Heart left ventricle (tissue), 13 donors: Measurements from ENCODE around the gene CSMD2.

Source experiments
- POLR2A ChIP-seq, 2 donors: fragments of 450-650 bp; IDR thresholded peaks; one replicate each; pipeline ENCODE4 v1.6.1; 2017; ENCODE audit warnings: antibody characterized with exemption in 2 of 2, mild to moderate bottlenecking in 2 of 2, moderate library complexity in 2 of 2
- TF ChIP-seq, protein P1 (sequence below), 12 donors: fragments of 200-600 bp; sonication (generic) in 4 of 12; IDR thresholded peaks; one replicate each; pipeline versions ENCODE4 v1.5.0 to v1.8.0; 2018 to 2022; ENCODE audit warnings: antibody characterized with exemption in 12 of 12, mild to moderate bottlenecking in 5 of 12
- donor health status: ischemic (EF 13 %, LVEDD 7.1; RV severe dilation, severe dysfunction).
- donor health status: DM: no; HTN: yes; CAD: no.
- donor health status: DM: no; HTN: no; CAD: no.
- donor health status: ischemic (EF 25% LVEDD 6.9; RV normal size, moderate dysfunction).
- donor health status: ischemic (EF 25% LVEDD 5.7; RV mildly dilated, moderate dysfunction).
- donor health status: ischemic (EF 35%, LVEDD 5.7; RV mildly dilated, moderate dysfunction).
- donor health status: nonischemic (EF 11% LVEDD 7.7; RV severe dilation, severe dysfunction).
- donor health status: DM: yes; HTN: yes; CAD: no.
- donor health status: PGD.
- donor health status: ischemic (EF 29% LVEDD 5.4; RV normal size, mild dysfunction).
- donor health status: nonischemic (EF 23%, LVEDD 6.1; RV moderate dilation, normal function).

DNA sequence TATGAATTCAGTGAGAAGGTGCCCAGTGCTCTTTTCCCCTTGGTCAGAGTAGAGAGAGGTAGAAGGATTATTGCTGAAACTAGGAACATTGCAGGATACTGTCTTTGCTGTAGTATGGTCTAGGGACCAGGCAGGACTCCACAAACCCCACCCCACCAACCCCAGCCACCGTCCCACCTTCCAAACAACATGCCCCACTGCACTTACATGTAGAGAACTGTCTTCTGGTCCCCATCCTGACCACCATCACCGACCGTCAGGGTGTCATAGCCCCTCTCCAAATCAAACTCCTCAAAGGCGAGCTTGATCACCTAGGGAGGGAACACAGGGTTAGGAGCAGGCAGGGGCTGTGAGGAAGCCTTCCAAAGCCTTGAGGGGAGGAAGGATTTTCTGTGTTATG, 372.8 kb downstream of the CSMD2 start:
- no peak for TF ChIP-seq POLR2A (IDR thresholded peaks at IDR 0.05)
- TF ChIP-seq, protein P1, sequence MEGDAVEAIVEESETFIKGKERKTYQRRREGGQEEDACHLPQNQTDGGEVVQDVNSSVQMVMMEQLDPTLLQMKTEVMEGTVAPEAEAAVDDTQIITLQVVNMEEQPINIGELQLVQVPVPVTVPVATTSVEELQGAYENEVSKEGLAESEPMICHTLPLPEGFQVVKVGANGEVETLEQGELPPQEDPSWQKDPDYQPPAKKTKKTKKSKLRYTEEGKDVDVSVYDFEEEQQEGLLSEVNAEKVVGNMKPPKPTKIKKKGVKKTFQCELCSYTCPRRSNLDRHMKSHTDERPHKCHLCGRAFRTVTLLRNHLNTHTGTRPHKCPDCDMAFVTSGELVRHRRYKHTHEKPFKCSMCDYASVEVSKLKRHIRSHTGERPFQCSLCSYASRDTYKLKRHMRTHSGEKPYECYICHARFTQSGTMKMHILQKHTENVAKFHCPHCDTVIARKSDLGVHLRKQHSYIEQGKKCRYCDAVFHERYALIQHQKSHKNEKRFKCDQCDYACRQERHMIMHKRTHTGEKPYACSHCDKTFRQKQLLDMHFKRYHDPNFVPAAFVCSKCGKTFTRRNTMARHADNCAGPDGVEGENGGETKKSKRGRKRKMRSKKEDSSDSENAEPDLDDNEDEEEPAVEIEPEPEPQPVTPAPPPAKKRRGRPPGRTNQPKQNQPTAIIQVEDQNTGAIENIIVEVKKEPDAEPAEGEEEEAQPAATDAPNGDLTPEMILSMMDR (IDR thresholded peaks at IDR 0.05) = no peak
